Stimulated activated CD4-positive, alpha-beta T cell treated with anti-CD3 and anti-CD28 coated beads, Interleukin-12 subunit alpha, Interleukin-12 subunit beta, amount 100 ng/mL, for 24 hours (primary cell): Measurements from ENCODE around the gene SRGAP2C.
A peak's percentile ranks its signal among the peaks of the same experiment; 100 is the strongest.
"Not testable (repeated sequence)": the region's sequence is repeated elsewhere in the genome, so short reads cannot be mapped to it uniquely, and the experiment has no call there.

Experiments
- DNase-seq, 2 experiments: peaks; one replicate each; pipeline ENCODE4 v3.0.0-alpha.2; 2020; ENCODE audit warnings: low read depth in 2 of 2

Gene SRGAP2C

GRCh38 chr1:121184290-121185127 is at the start of gene SRGAP2C, which contains the start of gene FAM72B:
Gene SRGAP2C, plus strand, starts transcription at chr1:121184975. Its CDS starts 2,472 bp downstream, at chr1:121187447.
Gene FAM72B, minus strand, starts transcription at chr1:121184340. Its CDS starts 851 bp downstream, at chr1:121183489.
- DNase-seq: peak; percentile 76 to 81

- DNase-seq: not testable (repeated sequence)
These were observed 44.4 kb upstream of the SRGAP2C start for GRCh38 chr1:121140393-121140792.

- DNase-seq: not testable (repeated sequence)
These were observed 36.1 kb upstream of the SRGAP2C start for GRCh38 chr1:121148489-121149190.

GRCh38 chr1:121151294-121151693 is 33.5 kb upstream of the SRGAP2C start:
- DNase-seq: not testable (repeated sequence)

- not testable (repeated sequence) for DNase-seq
These were observed 32.0 kb upstream of the SRGAP2C start for GRCh38 chr1:121152788-121153187.

GRCh38 chr1:121154811-121155210 is 30.0 kb upstream of the SRGAP2C start:
- not testable (repeated sequence) for DNase-seq

GRCh38 chr1:121155671-121156358 is 29.0 kb upstream of the SRGAP2C start:
- not testable (repeated sequence) for DNase-seq

- not testable (repeated sequence) for DNase-seq
These were observed 27.7 kb upstream of the SRGAP2C start for GRCh38 chr1:121156958-121157603.

GRCh38 chr1:121157609-121158008 is 27.2 kb upstream of the SRGAP2C start:
- not testable (repeated sequence) for DNase-seq

- DNase-seq: not testable (repeated sequence)
These were observed 24.7 kb upstream of the SRGAP2C start for GRCh38 chr1:121160118-121160517.

GRCh38 chr1:121161199-121161901 is 23.4 kb upstream of the SRGAP2C start:
- not testable (repeated sequence) for DNase-seq

- not testable (repeated sequence) for DNase-seq
These were observed 20.7 kb upstream of the SRGAP2C start for GRCh38 chr1:121163850-121164757.

- DNase-seq: not testable (repeated sequence)
These were observed 19.5 kb upstream of the SRGAP2C start for GRCh38 chr1:121165296-121165695.

- not testable (repeated sequence) for DNase-seq
These were observed 17.5 kb upstream of the SRGAP2C start for GRCh38 chr1:121167225-121167738.

- not testable (repeated sequence) for DNase-seq
These were observed 16.6 kb upstream of the SRGAP2C start for GRCh38 chr1:121168152-121168668.

- not testable (repeated sequence) for DNase-seq
These were observed 8.1 kb upstream of the SRGAP2C start for GRCh38 chr1:121176649-121177048.

- not testable (repeated sequence) for DNase-seq
These were observed 6.6 kb upstream of the SRGAP2C start for GRCh38 chr1:121178197-121178596.

- not testable (repeated sequence) for DNase-seq
These were observed 908 bp upstream of the SRGAP2C start for GRCh38 chr1:121183867-121184266.

- DNase-seq: not testable (repeated sequence)
These were observed 449 bp downstream of the SRGAP2C start for GRCh38 chr1:121185140-121185708.
